IMR-90 (cell line): ENCODE results near the gene PTPN4. TPM values are rescaled to one million over a fixed set of nuclear protein-coding genes. Genes with fewer than 3 reads are reported as not detected.

Experiments used
- ATAC-seq: fragments of 200-7000 bp; cut with Tn5 transposase; 2 replicates; pipeline ENCODE4 v1.9.1; 2020; ENCODE audit warnings: low read depth, mild to moderate bottlenecking, moderate library complexity
- BruUV-seq: library from RNA; stranded (reverse); fragments of 400-500 nt; replicated peaks from 2 replicates; lab custom pipeline; 2021; lab: Mats Ljungman, UMichigan
- CTCF ChIA-PET: fragments of 300-600 bp; formaldehyde crosslinking; extraction: SDS; loops from one replicate; lab custom pipeline; 2021; ENCODE audit warnings: antibody characterized with exemption; lab: Yijun Ruan, JAX
- POLR2A ChIA-PET: fragments of 300-600 bp; sonication (Branson Sonifier 250); formaldehyde crosslinking; loops from one replicate; lab custom pipeline; 2022; ENCODE audit warnings: antibody characterized with exemption; ENCODE audit not compliant: unreplicated experiment; lab: Charles Lee
- DNase-seq: peaks from one replicate; pipeline ENCODE4 v3.0.0; 2013
- H2AFZ ChIP-seq: replicated peaks from 2 replicates; pipeline ENCODE3; 2013; ENCODE audit warnings: low read length, mild to moderate bottlenecking; ENCODE audit not compliant: poor library complexity
- H2AK5ac ChIP-seq: 2 replicates; pipeline ENCODE4 v1.6.1; 2013; ENCODE audit warnings: low read depth, low read length, inconsistent platforms
- H2AK9ac ChIP-seq: replicated peaks from 2 replicates; pipeline ENCODE3; 2013; ENCODE audit warnings: mild to moderate bottlenecking, low read depth, low read length, moderate library complexity; ENCODE audit not compliant: poor library complexity
- H2BK120ac ChIP-seq: 2 replicates; pipeline ENCODE4 v1.6.1; 2013; ENCODE audit warnings: low read depth, low read length, inconsistent platforms
- H2BK15ac ChIP-seq: 3 replicates; pipeline ENCODE4 v1.6.1; 2013; ENCODE audit warnings: low read depth, low read length, inconsistent platforms
- H2BK20ac ChIP-seq: 2 replicates; pipeline ENCODE4 v1.6.1; 2013; ENCODE audit warnings: low read depth, mild to moderate bottlenecking, inconsistent platforms, low read length, moderate library complexity
- H2BK5ac ChIP-seq: 2 replicates; pipeline ENCODE4 v1.6.1; 2013; ENCODE audit warnings: mild to moderate bottlenecking, low read depth, low read length, inconsistent platforms; ENCODE audit not compliant: poor library complexity, severe bottlenecking
- H3K14ac ChIP-seq: replicated peaks from 2 replicates; pipeline ENCODE4 v1.6.1; 2013; ENCODE audit warnings: low read depth, low read length, inconsistent platforms
- H3K18ac ChIP-seq: 2 replicates; pipeline ENCODE4 v1.6.1; 2013; ENCODE audit warnings: low read depth, low read length, control low read depth
- H3K23ac ChIP-seq: 2 replicates; pipeline ENCODE4 v1.6.1; 2013; ENCODE audit warnings: low read depth, low read length, inconsistent platforms
- H3K27ac ChIP-seq: 2 replicates; pipeline ENCODE4 v1.5.1; 2013; ENCODE audit warnings: mild to moderate bottlenecking, control low read depth, low read length; ENCODE audit not compliant: insufficient read depth
- H3K27me3 ChIP-seq: 2 replicates; pipeline ENCODE4 v1.6.1; 2013; ENCODE audit warnings: low read length; ENCODE audit not compliant: control insufficient read depth, insufficient read depth
- H3K36me3 ChIP-seq: 2 replicates; pipeline ENCODE4 v1.6.1; 2013; ENCODE audit warnings: low read length, mixed read lengths; ENCODE audit not compliant: control insufficient read depth, insufficient read depth
- H3K4ac ChIP-seq: 2 replicates; pipeline ENCODE4 v1.6.1; 2013; ENCODE audit warnings: low read depth, low read length, inconsistent platforms
- H3K4me1 ChIP-seq: 2 replicates; pipeline ENCODE4 v1.6.1; 2013; ENCODE audit warnings: low read length, mixed read lengths; ENCODE audit not compliant: control insufficient read depth, insufficient read depth
- H3K4me2 ChIP-seq: 2 replicates; pipeline ENCODE4 v1.6.1; 2013; ENCODE audit warnings: low read depth, mild to moderate bottlenecking, control low read depth, low read length, moderate library complexity
- H3K4me3 ChIP-seq: 2 replicates; pipeline ENCODE4 v1.5.1; 2013; ENCODE audit warnings: low read depth, mild to moderate bottlenecking, control low read depth, low read length, moderate library complexity; ENCODE audit not compliant: insufficient read depth
- H3K56ac ChIP-seq: 2 replicates; pipeline ENCODE4 v1.6.1; 2013; ENCODE audit warnings: low read length, inconsistent platforms; ENCODE audit not compliant: insufficient read depth; ENCODE audit errors: extremely low read depth
- H3K79me1 ChIP-seq, 2 experiments: 2 replicates each; pipeline ENCODE4 v1.6.1; 2013; ENCODE audit warnings: low read length in 2 of 2, inconsistent platforms in 1 of 2, low read depth in 1 of 2
- H3K9ac ChIP-seq: 2 replicates; pipeline ENCODE4 v1.6.1; 2013; ENCODE audit warnings: low read depth, low read length, control low read depth
- H3K9me1 ChIP-seq: 2 replicates; pipeline ENCODE4 v1.6.1; 2013; ENCODE audit warnings: low read length, inconsistent platforms; ENCODE audit not compliant: insufficient read depth
- H3K9me3 ChIP-seq: 2 replicates; pipeline ENCODE4 v1.6.1; 2013; ENCODE audit warnings: low read length; ENCODE audit not compliant: control insufficient read depth, insufficient read depth
- H4K20me1 ChIP-seq: 2 replicates; pipeline ENCODE4 v1.6.1; 2013; ENCODE audit warnings: low read length, inconsistent platforms; ENCODE audit not compliant: insufficient read depth
- H4K5ac ChIP-seq: 2 replicates; pipeline ENCODE4 v1.6.1; 2013; ENCODE audit warnings: mild to moderate bottlenecking, low read depth, low read length, control low read depth
- H4K8ac ChIP-seq, 2 experiments: 2 replicates each; pipeline ENCODE4 v1.6.1; 2013; ENCODE audit warnings: low read depth in 2 of 2, low read length in 2 of 2, control low read depth in 1 of 2, inconsistent platforms in 1 of 2
- H4K91ac ChIP-seq: 2 replicates; pipeline ENCODE4 v1.6.1; 2013; ENCODE audit warnings: low read depth, low read length, inconsistent platforms; ENCODE audit not compliant: insufficient read depth
- BHLHE40 ChIP-seq: fragments of 150-350 bp; IDR thresholded peaks from 2 replicates; pipeline ENCODE4 v1.6.1; 2016; ENCODE audit warnings: mild to moderate bottlenecking, low read depth, low read length
- CEBPB ChIP-seq: IDR thresholded peaks from 2 replicates; pipeline ENCODE4 v1.6.1; 2012; ENCODE audit warnings: low read depth, low read length, improper control_type of control experiment
- CHD1 ChIP-seq: IDR thresholded peaks from 2 replicates; pipeline ENCODE4 v1.6.1; 2012; ENCODE audit warnings: low read depth, low read length, improper control_type of control experiment
- CTCF ChIP-seq: conservative IDR thresholded peaks from 2 replicates; pipeline ENCODE4 v1.5.1; 2012; ENCODE audit warnings: mild to moderate bottlenecking, low read depth, low read length, improper control_type of control experiment
- FOS ChIP-seq: fragments of 150-350 bp; IDR thresholded peaks from 2 replicates; pipeline ENCODE4 v1.6.1; 2016; ENCODE audit warnings: low read depth, low read length
- RCOR1 ChIP-seq: IDR thresholded peaks from 2 replicates; pipeline ENCODE4 v1.6.1; 2012; ENCODE audit warnings: mild to moderate bottlenecking, low read length, improper control_type of control experiment; ENCODE audit not compliant: insufficient replicate concordance
- RFX5 ChIP-seq: IDR thresholded peaks from 2 replicates; pipeline ENCODE4 v1.8.0; 2012; ENCODE audit warnings: low read depth, mild to moderate bottlenecking, low read length, moderate library complexity
- dilution Hi-C: fragments of 300-500 bp; cut with HindIII; formaldehyde crosslinking; loops from one replicate; pipeline ENCODE4 v1.14.3; 2018; ENCODE audit warnings: low sequenced_read_pairs; ENCODE audit not compliant: unreplicated experiment
- in situ Hi-C: fragments of 300-500 bp; cut with MboI; formaldehyde crosslinking; loops from 3 replicates; pipeline ENCODE4 v1.14.3; 2019; ENCODE audit warnings: low sequenced_read_pairs, inconsistent platforms, mixed read lengths
- intact Hi-C: fragments of 100-400 bp; cut with micrococcal nuclease; formaldehyde crosslinking; loops from 2 replicates; pipeline ENCODE4 v1.10.0; 2022
- polyA plus RNA-seq, 3 experiments: library from polyadenylated mRNA; depleted of rRNA; stranded (reverse); fragments of >200 nt; gene quantifications; 2 replicates each; pipeline ENCODE4 v1.2.3, GENCODE V29; 2012; ENCODE audit warnings: low replicate concordance in 1 of 3
- total RNA-seq: library from RNA; depleted of rRNA; stranded (reverse); fragments of >200 nt; gene quantifications from 2 replicates; pipeline ENCODE4 v1.2.3, GENCODE V29; 2012

Gene PTPN4
- total and polyA plus RNA-seq, 2 of the 4 experiments (the other 2 are of a cell fraction): 2.9 to 19.2 TPM

DNA sequence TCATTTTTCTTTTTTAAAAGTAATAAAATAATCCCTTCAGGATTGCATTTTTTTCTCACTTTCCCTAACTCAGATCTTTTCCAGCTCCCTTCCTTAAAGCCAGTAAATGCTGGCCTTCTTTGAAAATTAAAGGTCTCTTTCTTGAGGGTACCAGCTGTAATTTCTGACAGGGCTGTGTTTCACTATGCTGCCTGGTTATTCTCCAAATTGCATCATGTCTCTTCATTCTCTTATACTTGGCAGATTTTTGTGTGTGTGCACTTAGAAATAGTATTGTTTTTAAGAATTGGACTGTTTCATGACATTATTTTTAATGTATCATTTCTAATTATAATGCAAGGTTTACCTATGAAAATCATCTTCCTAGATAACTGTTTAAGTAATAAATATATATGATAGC, 181.1 kb downstream of the PTPN4 start:
- POLR2A ChIA-PET: no interaction called here

More for the DNA sequence above, 181.1 kb downstream of the PTPN4 start:
- Histone ChIP-seq H3K4ac (no peak overlapping the region), H2AK9ac (no peak overlapping the region), H3K4me2 (no peak overlapping the region), H4K8ac (no peak overlapping the region), H2BK20ac (no peak overlapping the region), H3K27me3 (no peaks in the 10 kb centered on the region), H4K5ac (no peak overlapping the region), H3K23ac (no peak overlapping the region), H2AK5ac (no peak overlapping the region), H4K20me1 (no peaks in the 10 kb centered on the region), H3K9me1 (no peaks in the 10 kb centered on the region), H2BK120ac (no peak overlapping the region), H4K91ac (no peak overlapping the region), H2BK5ac (no peak overlapping the region), H3K36me3 (no peaks in the 10 kb centered on the region), H3K14ac (no peak overlapping the region), H2BK15ac (no peak overlapping the region), H3K27ac (no peak overlapping the region), H3K56ac (no peak overlapping the region), H2AFZ (no peak overlapping the region), H3K79me1 (no peaks in the 10 kb centered on the region), H3K4me3 (no peak overlapping the region), H3K4me1 (no peaks in the 10 kb centered on the region), H3K9me3 (no peaks in the 10 kb centered on the region), H3K18ac (no peak overlapping the region), H3K9ac (no peak overlapping the region)
- in situ Hi-C loops: no loop called here
- dilution Hi-C loops: no loop called here
- CTCF ChIA-PET: no interaction called here
- ATAC-seq (no peak), DNase-seq (no peak)
- intact Hi-C loops: no loop called here
- TF ChIP-seq CHD1: no peak
- no peak for TF ChIP-seq FOS
- TF ChIP-seq CTCF: no peak
- no peak for TF ChIP-seq RCOR1
- TF ChIP-seq BHLHE40: no peak
- TF ChIP-seq CEBPB: no peak
- TF ChIP-seq RFX5: no peak
- no TSS peak for BruUV-seq
